ENCODE measurements around the gene TIPARP.

Gene TIPARP

GRCh38 chr3:156674046-156674910 lies at the start of gene TIPARP:
Gene TIPARP (plus strand): TSS chr3:156674590. CDS start chr3:156677698, 3,108 bp downstream.
- DNase-seq, result peak; percentile 95

GRCh38 chr3:156626104-156626503 lies 48.3 kb upstream of the TIPARP start:
- DNase-seq, result no peak

- DNase-seq, result no peak
Measured at GRCh38 chr3:156627946-156628569, 46.3 kb upstream of the TIPARP start.

- no peak for DNase-seq
Measured at GRCh38 chr3:156628836-156629618, 45.4 kb upstream of the TIPARP start.

- DNase-seq, result no peak
Measured at GRCh38 chr3:156630081-156630772, 44.2 kb upstream of the TIPARP start.

- no peak for DNase-seq
Measured at GRCh38 chr3:156630773-156631093, 43.7 kb upstream of the TIPARP start.

GRCh38 chr3:156631323-156631722 lies 43.1 kb upstream of the TIPARP start:
- DNase-seq, result no peak

- no peak for DNase-seq
Measured at GRCh38 chr3:156632601-156633000, 41.8 kb upstream of the TIPARP start.

GRCh38 chr3:156633335-156633734 lies 41.1 kb upstream of the TIPARP start:
- DNase-seq, result no peak

GRCh38 chr3:156635034-156635433 lies 39.4 kb upstream of the TIPARP start:
- DNase-seq, result no peak

GRCh38 chr3:156635973-156636372 lies 38.4 kb upstream of the TIPARP start:
- DNase-seq, result no peak

GRCh38 chr3:156637480-156638022 lies 36.8 kb upstream of the TIPARP start:
- no peak for DNase-seq

GRCh38 chr3:156638271-156638670 lies 36.1 kb upstream of the TIPARP start:
- no peak for DNase-seq

GRCh38 chr3:156639414-156640023 lies 34.9 kb upstream of the TIPARP start:
- DNase-seq, result no peak

- no peak for DNase-seq
Measured at GRCh38 chr3:156641618-156641975, 32.8 kb upstream of the TIPARP start.

GRCh38 chr3:156642750-156643728 lies 31.4 kb upstream of the TIPARP start:
- no peak for DNase-seq

GRCh38 chr3:156643729-156644389 lies 30.5 kb upstream of the TIPARP start:
- DNase-seq, result no peak

GRCh38 chr3:156644958-156645357 lies 29.4 kb upstream of the TIPARP start:
- no peak for DNase-seq

GRCh38 chr3:156646958-156647357 lies 27.4 kb upstream of the TIPARP start:
- no peak for DNase-seq

- no peak for DNase-seq
Measured at GRCh38 chr3:156648086-156648485, 26.3 kb upstream of the TIPARP start.

- no peak for DNase-seq
Measured at GRCh38 chr3:156649681-156650080, 24.7 kb upstream of the TIPARP start.
